GM23338 (cell line): ENCODE measurements around the gene AGAP1. TPM values are rescaled to one million over a fixed set of nuclear protein-coding genes. Genes with fewer than 3 reads are reported as not detected.

ENCODE experiments used
- ATAC-seq: fragments of 200-7000 bp; cut with Tn5 transposase; 3 replicates; pipeline ENCODE4 v1.9.1; 2020
- DNase-seq: peaks from one replicate; pipeline ENCODE4 v3.0.0-alpha.2; 2015; ENCODE audit warnings: low spot score
- H2AFZ ChIP-seq: fragments of 200-600 bp; sonication (generic); 2 replicates; pipeline ENCODE4 v1.8.0; 2016; ENCODE audit warnings: antibody characterized with exemption, mild to moderate bottlenecking, moderate library complexity
- H3F3A ChIP-seq: fragments of 200-600 bp; sonication (generic); replicated peaks from 2 replicates; pipeline ENCODE4 v1.8.0; 2017; ENCODE audit warnings: antibody characterized with exemption, mixed run types, low read depth
- H3K27ac ChIP-seq: fragments of 200-600 bp; sonication (generic); 2 replicates; pipeline ENCODE4 v1.6.1; 2016; ENCODE audit warnings: low read depth
- H3K27me3 ChIP-seq: fragments of 200-600 bp; sonication (generic); 2 replicates; pipeline ENCODE4 v1.8.0; 2016; ENCODE audit warnings: mild to moderate bottlenecking, mixed run types, moderate library complexity; ENCODE audit not compliant: insufficient read depth
- H3K36me3 ChIP-seq: fragments of 200-600 bp; sonication (generic); 2 replicates; pipeline ENCODE4 v1.8.0; 2016; ENCODE audit warnings: mild to moderate bottlenecking; ENCODE audit not compliant: insufficient read depth
- H3K4me1 ChIP-seq: fragments of 200-600 bp; sonication (generic); 2 replicates; pipeline ENCODE4 v1.8.0; 2016; ENCODE audit warnings: mild to moderate bottlenecking, moderate library complexity; ENCODE audit not compliant: insufficient read depth
- H3K4me2 ChIP-seq: fragments of 200-600 bp; sonication (generic); 2 replicates; pipeline ENCODE4 v1.7.1; 2017; ENCODE audit warnings: mixed run types
- H3K4me3 ChIP-seq: fragments of 200-600 bp; sonication (generic); 2 replicates; pipeline ENCODE4 v1.6.1; 2016; ENCODE audit warnings: mixed run types
- H3K79me2 ChIP-seq: fragments of 200-600 bp; sonication (generic); replicated peaks from 2 replicates; pipeline ENCODE4 v1.8.0; 2017; ENCODE audit warnings: mild to moderate bottlenecking; ENCODE audit not compliant: insufficient read depth
- H3K9me2 ChIP-seq: fragments of 200-600 bp; sonication (generic); 2 replicates; pipeline ENCODE4 v1.8.0; 2017; ENCODE audit not compliant: insufficient read depth
- H4K20me1 ChIP-seq: fragments of 200-600 bp; sonication (generic); replicated peaks from 2 replicates; pipeline ENCODE4 v1.8.0; 2017; ENCODE audit warnings: mild to moderate bottlenecking; ENCODE audit not compliant: insufficient read depth
- H3K27ac Mint-ChIP-seq: 2 replicates; pipeline ENCODE4 v1.8.0; 2020; ENCODE audit warnings: inconsistent platforms, mild to moderate bottlenecking, moderate library complexity, mixed read lengths
- H3K27me3 Mint-ChIP-seq: 3 replicates; pipeline ENCODE4 v1.8.0; 2022; ENCODE audit warnings: low read depth, mild to moderate bottlenecking, moderate library complexity, mixed read lengths, inconsistent platforms; ENCODE audit not compliant: insufficient read depth, poor library complexity
- H3K36me3 Mint-ChIP-seq: 3 replicates; pipeline ENCODE4 v1.8.0; 2021; ENCODE audit warnings: low read depth, mild to moderate bottlenecking, inconsistent platforms, moderate library complexity, mixed read lengths
- H3K4me1 Mint-ChIP-seq: 3 replicates; pipeline ENCODE4 v1.8.0; 2020; ENCODE audit warnings: mild to moderate bottlenecking, inconsistent platforms, mixed read lengths
- H3K4me3 Mint-ChIP-seq: 3 replicates; pipeline ENCODE4 v1.8.0; 2021; ENCODE audit warnings: moderate library complexity, mild to moderate bottlenecking, inconsistent platforms, mixed read lengths
- H3K9me3 Mint-ChIP-seq: 3 replicates; pipeline ENCODE4 v1.8.0; 2020; ENCODE audit warnings: moderate library complexity, mild to moderate bottlenecking, inconsistent platforms, mixed read lengths
- CREB1 ChIP-seq: fragments of 250-450 bp; sonication (Bioruptor Pico); IDR thresholded peaks from 2 replicates; pipeline ENCODE4 v1.5.0; 2020; ENCODE audit warnings: low read depth, mild to moderate bottlenecking, moderate library complexity
- EZH2 ChIP-seq: fragments of 200-600 bp; sonication (generic); IDR thresholded peaks from one replicate; pipeline ENCODE4 v1.8.0; 2017; ENCODE audit warnings: antibody characterized with exemption, mild to moderate bottlenecking, low read depth; ENCODE audit not compliant: unreplicated experiment
- EZH2phosphoT487 ChIP-seq: fragments of 200-600 bp; sonication (generic); IDR thresholded peaks from one replicate; pipeline ENCODE4 v1.8.1; 2018; ENCODE audit warnings: antibody characterized with exemption; ENCODE audit not compliant: unreplicated experiment
- JUNB ChIP-seq: IDR thresholded peaks from one replicate; pipeline ENCODE4 v1.6.1; 2016; ENCODE audit warnings: antibody characterized with exemption; ENCODE audit not compliant: unreplicated experiment
- NANOG ChIP-seq: IDR thresholded peaks from 2 replicates; pipeline ENCODE4 v1.6.1; 2016; ENCODE audit warnings: antibody characterized with exemption, borderline replicate concordance
- POLR2AphosphoS5 ChIP-seq: IDR thresholded peaks from 2 replicates; pipeline ENCODE4 v1.6.1; 2016; ENCODE audit warnings: antibody characterized with exemption, low read depth
- STAT1 ChIP-seq: IDR thresholded peaks from one replicate; pipeline ENCODE4 v1.6.1; 2016; ENCODE audit warnings: antibody characterized with exemption; ENCODE audit not compliant: unreplicated experiment
- ZNF114 ChIP-seq: fragments of 250-450 bp; sonication (Bioruptor Pico); IDR thresholded peaks from 2 replicates; pipeline ENCODE4 v1.5.0; 2020; ENCODE audit warnings: mild to moderate bottlenecking, moderate library complexity
- ZNF331 ChIP-seq: fragments of 250-450 bp; sonication (Bioruptor Pico); IDR thresholded peaks from 2 replicates; pipeline ENCODE4 v1.5.0; 2020; ENCODE audit warnings: low read depth, mild to moderate bottlenecking, moderate library complexity
- polyA plus RNA-seq: library from polyadenylated mRNA; unstranded; fragments of >200 nt; fragmentation: Nextera tagmentation; extraction: Ambion mirVana; gene quantifications from 2 replicates; pipeline ENCODE4 v1.2.1, GENCODE V29; 2016
- total RNA-seq: library from RNA; depleted of rRNA; stranded (reverse); fragments of >200 nt; shearing (Covaris generic); gene quantifications from 2 replicates; pipeline ENCODE4 v1.2.3, GENCODE V29; 2014
- TF ChIP-seq, protein P1 (sequence below): IDR thresholded peaks from one replicate; pipeline ENCODE4 v1.6.1; 2018; ENCODE audit warnings: antibody characterized with exemption; ENCODE audit not compliant: unreplicated experiment
- TF ChIP-seq, protein P2 (sequence below), 2 experiments: fragments of 200-600 bp in 1 of 2; sonication (generic) in 1 of 2; conservative IDR thresholded peaks; 2 replicates each; pipeline versions ENCODE4 v1.5.1 to v1.6.1; 2016 to 2017; ENCODE audit warnings: antibody characterized with exemption in 2 of 2, low read depth in 2 of 2, mild to moderate bottlenecking in 2 of 2, moderate library complexity in 1 of 2
- TF ChIP-seq, protein P3 (sequence below): IDR thresholded peaks from 2 replicates; pipeline ENCODE4 v1.6.1; 2016; ENCODE audit warnings: antibody characterized with exemption
- TF ChIP-seq, protein P4 (sequence below): fragments of 250-450 bp; sonication (Bioruptor Pico); IDR thresholded peaks from 2 replicates; pipeline ENCODE4 v1.5.0; 2020; ENCODE audit warnings: mild to moderate bottlenecking, moderate library complexity

The AGAP1 gene
- total and polyA plus RNA-seq, 2 experiments from 2014 or later, result 13.3 to 27.9 TPM

DNA sequence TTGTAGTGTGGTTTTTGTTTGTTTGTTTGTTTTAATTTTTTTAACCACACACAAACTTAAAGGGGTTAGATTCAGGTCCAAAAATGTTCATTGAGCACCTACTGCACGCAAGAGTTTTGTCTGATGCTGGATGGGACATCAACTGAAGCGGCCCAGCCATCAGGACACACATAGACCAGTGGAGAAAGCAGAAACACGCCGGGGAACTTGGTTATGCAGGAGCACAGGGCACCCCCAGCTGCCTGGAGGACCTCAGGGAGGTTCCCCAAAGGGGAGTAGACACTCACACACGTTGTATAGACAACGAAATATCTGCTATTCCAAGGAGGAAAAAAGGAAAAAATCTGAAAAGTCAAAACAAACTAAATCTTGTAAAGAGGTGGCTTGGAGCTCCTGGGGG lies 482.7 kb downstream of the AGAP1 start:
- Mint-ChIP-seq H3K4me3 (no peak overlapping the region), H3K36me3 (peaks cover 10% of the 10 kb centered on the region), H3K4me1 (peaks cover 5% of the 10 kb centered on the region; the same call in 2 of the 3 replicates), H3K27ac (no peak overlapping the region), H3K27me3 (peaks cover 7% of the 10 kb centered on the region), H3K9me3 (no peaks in the 10 kb centered on the region; the same call in 2 of the 3 replicates)
- H3K4me3 ChIP-seq, result no peak overlapping the region
- H4K20me1 ChIP-seq, result peaks cover 8% of the 10 kb centered on the region; the same call in 1 of the 2 replicates
- H3K9me2 ChIP-seq, result no peaks in the 10 kb centered on the region; the same call in 1 of the 2 replicates
- no peaks in the 10 kb centered on the region; the same call in 1 of the 2 replicates for H3K36me3 ChIP-seq
- ATAC-seq (no peak), DNase-seq (no peak)
- no peak overlapping the region for H2AFZ ChIP-seq
- no peaks in the 10 kb centered on the region for H3K4me1 ChIP-seq
- no peaks in the 10 kb centered on the region for H3F3A ChIP-seq
- no peaks in the 10 kb centered on the region for H3K79me2 ChIP-seq
- no peak overlapping the region for H3K4me2 ChIP-seq
- no peaks in the 10 kb centered on the region for H3K27me3 ChIP-seq
- no peak overlapping the region for H3K27ac ChIP-seq
- TF ChIP-seq EZH2, result no peak
- TF ChIP-seq, protein P1, sequence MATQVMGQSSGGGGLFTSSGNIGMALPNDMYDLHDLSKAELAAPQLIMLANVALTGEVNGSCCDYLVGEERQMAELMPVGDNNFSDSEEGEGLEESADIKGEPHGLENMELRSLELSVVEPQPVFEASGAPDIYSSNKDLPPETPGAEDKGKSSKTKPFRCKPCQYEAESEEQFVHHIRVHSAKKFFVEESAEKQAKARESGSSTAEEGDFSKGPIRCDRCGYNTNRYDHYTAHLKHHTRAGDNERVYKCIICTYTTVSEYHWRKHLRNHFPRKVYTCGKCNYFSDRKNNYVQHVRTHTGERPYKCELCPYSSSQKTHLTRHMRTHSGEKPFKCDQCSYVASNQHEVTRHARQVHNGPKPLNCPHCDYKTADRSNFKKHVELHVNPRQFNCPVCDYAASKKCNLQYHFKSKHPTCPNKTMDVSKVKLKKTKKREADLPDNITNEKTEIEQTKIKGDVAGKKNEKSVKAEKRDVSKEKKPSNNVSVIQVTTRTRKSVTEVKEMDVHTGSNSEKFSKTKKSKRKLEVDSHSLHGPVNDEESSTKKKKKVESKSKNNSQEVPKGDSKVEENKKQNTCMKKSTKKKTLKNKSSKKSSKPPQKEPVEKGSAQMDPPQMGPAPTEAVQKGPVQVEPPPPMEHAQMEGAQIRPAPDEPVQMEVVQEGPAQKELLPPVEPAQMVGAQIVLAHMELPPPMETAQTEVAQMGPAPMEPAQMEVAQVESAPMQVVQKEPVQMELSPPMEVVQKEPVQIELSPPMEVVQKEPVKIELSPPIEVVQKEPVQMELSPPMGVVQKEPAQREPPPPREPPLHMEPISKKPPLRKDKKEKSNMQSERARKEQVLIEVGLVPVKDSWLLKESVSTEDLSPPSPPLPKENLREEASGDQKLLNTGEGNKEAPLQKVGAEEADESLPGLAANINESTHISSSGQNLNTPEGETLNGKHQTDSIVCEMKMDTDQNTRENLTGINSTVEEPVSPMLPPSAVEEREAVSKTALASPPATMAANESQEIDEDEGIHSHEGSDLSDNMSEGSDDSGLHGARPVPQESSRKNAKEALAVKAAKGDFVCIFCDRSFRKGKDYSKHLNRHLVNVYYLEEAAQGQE, result no peak
- TF ChIP-seq CREB1 (CRISPR knock-in tag), result no peak
- no peak for TF ChIP-seq ZNF331 (CRISPR knock-in tag)
- TF ChIP-seq ZNF114 (CRISPR knock-in tag), result no peak
- TF ChIP-seq JUNB, result no peak
- no peak for TF ChIP-seq POLR2AphosphoS5
- TF ChIP-seq, protein P2, sequence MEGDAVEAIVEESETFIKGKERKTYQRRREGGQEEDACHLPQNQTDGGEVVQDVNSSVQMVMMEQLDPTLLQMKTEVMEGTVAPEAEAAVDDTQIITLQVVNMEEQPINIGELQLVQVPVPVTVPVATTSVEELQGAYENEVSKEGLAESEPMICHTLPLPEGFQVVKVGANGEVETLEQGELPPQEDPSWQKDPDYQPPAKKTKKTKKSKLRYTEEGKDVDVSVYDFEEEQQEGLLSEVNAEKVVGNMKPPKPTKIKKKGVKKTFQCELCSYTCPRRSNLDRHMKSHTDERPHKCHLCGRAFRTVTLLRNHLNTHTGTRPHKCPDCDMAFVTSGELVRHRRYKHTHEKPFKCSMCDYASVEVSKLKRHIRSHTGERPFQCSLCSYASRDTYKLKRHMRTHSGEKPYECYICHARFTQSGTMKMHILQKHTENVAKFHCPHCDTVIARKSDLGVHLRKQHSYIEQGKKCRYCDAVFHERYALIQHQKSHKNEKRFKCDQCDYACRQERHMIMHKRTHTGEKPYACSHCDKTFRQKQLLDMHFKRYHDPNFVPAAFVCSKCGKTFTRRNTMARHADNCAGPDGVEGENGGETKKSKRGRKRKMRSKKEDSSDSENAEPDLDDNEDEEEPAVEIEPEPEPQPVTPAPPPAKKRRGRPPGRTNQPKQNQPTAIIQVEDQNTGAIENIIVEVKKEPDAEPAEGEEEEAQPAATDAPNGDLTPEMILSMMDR (conservative IDR thresholded peaks at IDR 0.05; ENCODE audit: low read depth in 2 of 2), result no peak
- TF ChIP-seq, protein P3, sequence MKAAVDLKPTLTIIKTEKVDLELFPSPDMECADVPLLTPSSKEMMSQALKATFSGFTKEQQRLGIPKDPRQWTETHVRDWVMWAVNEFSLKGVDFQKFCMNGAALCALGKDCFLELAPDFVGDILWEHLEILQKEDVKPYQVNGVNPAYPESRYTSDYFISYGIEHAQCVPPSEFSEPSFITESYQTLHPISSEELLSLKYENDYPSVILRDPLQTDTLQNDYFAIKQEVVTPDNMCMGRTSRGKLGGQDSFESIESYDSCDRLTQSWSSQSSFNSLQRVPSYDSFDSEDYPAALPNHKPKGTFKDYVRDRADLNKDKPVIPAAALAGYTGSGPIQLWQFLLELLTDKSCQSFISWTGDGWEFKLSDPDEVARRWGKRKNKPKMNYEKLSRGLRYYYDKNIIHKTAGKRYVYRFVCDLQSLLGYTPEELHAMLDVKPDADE, result no peak
- TF ChIP-seq, protein P4, sequence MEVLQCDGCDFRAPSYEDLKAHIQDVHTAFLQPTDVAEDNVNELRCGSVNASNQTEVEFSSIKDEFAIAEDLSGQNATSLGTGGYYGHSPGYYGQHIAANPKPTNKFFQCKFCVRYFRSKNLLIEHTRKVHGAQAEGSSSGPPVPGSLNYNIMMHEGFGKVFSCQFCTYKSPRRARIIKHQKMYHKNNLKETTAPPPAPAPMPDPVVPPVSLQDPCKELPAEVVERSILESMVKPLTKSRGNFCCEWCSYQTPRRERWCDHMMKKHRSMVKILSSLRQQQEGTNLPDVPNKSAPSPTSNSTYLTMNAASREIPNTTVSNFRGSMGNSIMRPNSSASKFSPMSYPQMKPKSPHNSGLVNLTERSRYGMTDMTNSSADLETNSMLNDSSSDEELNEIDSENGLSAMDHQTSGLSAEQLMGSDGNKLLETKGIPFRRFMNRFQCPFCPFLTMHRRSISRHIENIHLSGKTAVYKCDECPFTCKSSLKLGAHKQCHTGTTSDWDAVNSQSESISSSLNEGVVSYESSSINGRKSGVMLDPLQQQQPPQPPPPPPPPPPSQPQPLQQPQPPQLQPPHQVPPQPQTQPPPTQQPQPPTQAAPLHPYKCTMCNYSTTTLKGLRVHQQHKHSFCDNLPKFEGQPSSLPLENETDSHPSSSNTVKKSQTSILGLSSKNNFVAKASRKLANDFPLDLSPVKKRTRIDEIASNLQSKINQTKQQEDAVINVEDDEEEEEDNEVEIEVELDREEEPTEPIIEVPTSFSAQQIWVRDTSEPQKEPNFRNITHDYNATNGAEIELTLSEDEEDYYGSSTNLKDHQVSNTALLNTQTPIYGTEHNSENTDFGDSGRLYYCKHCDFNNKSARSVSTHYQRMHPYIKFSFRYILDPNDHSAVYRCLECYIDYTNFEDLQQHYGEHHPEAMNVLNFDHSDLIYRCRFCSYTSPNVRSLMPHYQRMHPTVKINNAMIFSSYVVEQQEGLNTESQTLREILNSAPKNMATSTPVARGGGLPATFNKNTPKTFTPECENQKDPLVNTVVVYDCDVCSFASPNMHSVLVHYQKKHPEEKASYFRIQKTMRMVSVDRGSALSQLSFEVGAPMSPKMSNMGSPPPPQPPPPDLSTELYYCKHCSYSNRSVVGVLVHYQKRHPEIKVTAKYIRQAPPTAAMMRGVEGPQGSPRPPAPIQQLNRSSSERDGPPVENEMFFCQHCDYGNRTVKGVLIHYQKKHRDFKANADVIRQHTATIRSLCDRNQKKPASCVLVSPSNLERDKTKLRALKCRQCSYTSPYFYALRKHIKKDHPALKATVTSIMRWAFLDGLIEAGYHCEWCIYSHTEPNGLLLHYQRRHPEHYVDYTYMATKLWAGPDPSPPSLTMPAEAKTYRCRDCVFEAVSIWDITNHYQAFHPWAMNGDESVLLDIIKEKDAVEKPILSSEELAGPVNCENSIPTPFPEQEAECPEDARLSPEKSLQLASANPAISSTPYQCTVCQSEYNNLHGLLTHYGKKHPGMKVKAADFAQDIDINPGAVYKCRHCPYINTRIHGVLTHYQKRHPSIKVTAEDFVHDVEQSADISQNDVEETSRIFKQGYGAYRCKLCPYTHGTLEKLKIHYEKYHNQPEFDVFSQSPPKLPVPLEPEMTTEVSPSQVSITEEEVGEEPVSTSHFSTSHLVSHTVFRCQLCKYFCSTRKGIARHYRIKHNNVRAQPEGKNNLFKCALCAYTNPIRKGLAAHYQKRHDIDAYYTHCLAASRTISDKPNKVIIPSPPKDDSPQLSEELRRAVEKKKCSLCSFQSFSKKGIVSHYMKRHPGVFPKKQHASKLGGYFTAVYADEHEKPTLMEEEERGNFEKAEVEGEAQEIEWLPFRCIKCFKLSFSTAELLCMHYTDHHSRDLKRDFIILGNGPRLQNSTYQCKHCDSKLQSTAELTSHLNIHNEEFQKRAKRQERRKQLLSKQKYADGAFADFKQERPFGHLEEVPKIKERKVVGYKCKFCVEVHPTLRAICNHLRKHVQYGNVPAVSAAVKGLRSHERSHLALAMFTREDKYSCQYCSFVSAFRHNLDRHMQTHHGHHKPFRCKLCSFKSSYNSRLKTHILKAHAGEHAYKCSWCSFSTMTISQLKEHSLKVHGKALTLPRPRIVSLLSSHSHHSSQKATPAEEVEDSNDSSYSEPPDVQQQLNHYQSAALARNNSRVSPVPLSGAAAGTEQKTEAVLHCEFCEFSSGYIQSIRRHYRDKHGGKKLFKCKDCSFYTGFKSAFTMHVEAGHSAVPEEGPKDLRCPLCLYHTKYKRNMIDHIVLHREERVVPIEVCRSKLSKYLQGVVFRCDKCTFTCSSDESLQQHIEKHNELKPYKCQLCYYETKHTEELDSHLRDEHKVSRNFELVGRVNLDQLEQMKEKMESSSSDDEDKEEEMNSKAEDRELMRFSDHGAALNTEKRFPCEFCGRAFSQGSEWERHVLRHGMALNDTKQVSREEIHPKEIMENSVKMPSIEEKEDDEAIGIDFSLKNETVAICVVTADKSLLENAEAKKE (CRISPR knock-in tag), result no peak
- TF ChIP-seq STAT1, result no peak
- TF ChIP-seq EZH2phosphoT487, result no peak
- no peak for TF ChIP-seq NANOG
